Fibroblast of the aortic adventitia (primary cell): ENCODE data around the gene ITGA11. TPM values are rescaled to one million over a fixed set of nuclear protein-coding genes. Genes with fewer than 3 reads are reported as not detected.

Experiments used
- DNase-seq: peaks from one replicate; pipeline ENCODE4 v3.0.0-alpha.2; 2010; ENCODE audit warnings: low read depth
- H3K4me3 ChIP-seq: 2 replicates; pipeline ENCODE4 v1.5.1; 2011; ENCODE audit warnings: low read depth, mild to moderate bottlenecking, control low read depth, low read length, moderate library complexity
- total RNA-seq: library from RNA; depleted of rRNA; stranded (reverse); fragments of >200 nt; gene quantifications from 2 replicates; pipeline ENCODE4 v1.2.3, GENCODE V29; 2012; ENCODE audit warnings: low replicate concordance
- TF ChIP-seq, protein P1 (sequence below): IDR thresholded peaks from 2 replicates; pipeline ENCODE4 v1.5.1; 2011; ENCODE audit warnings: mild to moderate bottlenecking, low read length, control low read depth, inconsistent platforms; ENCODE audit not compliant: insufficient read depth

The ITGA11 gene
- total RNA-seq, 1 donor, result 81.1 TPM

DNA sequence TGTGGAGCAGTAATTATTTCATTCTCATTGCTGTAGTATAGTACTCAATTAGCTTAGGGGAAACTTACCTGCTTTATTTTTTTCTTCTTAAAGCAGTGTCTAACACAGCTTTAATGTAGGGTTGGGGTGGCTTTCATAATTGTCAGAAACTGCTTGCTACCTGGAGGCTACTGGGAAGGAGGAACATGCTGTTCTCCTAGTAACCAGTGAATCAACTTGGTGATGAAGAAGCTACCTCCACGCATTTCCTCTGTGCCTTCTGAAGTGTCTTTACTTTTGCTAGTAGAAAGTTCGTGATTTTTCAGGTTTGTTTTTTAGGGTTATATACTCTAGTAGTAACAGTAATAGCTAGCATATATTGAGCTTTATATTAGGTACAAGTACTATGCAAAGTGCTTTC is 142.9 kb downstream of the ITGA11 start:
- DNase-seq, result no peak
- no peak overlapping the region for H3K4me3 ChIP-seq
- TF ChIP-seq, protein P1, sequence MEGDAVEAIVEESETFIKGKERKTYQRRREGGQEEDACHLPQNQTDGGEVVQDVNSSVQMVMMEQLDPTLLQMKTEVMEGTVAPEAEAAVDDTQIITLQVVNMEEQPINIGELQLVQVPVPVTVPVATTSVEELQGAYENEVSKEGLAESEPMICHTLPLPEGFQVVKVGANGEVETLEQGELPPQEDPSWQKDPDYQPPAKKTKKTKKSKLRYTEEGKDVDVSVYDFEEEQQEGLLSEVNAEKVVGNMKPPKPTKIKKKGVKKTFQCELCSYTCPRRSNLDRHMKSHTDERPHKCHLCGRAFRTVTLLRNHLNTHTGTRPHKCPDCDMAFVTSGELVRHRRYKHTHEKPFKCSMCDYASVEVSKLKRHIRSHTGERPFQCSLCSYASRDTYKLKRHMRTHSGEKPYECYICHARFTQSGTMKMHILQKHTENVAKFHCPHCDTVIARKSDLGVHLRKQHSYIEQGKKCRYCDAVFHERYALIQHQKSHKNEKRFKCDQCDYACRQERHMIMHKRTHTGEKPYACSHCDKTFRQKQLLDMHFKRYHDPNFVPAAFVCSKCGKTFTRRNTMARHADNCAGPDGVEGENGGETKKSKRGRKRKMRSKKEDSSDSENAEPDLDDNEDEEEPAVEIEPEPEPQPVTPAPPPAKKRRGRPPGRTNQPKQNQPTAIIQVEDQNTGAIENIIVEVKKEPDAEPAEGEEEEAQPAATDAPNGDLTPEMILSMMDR, result no peak

DNA sequence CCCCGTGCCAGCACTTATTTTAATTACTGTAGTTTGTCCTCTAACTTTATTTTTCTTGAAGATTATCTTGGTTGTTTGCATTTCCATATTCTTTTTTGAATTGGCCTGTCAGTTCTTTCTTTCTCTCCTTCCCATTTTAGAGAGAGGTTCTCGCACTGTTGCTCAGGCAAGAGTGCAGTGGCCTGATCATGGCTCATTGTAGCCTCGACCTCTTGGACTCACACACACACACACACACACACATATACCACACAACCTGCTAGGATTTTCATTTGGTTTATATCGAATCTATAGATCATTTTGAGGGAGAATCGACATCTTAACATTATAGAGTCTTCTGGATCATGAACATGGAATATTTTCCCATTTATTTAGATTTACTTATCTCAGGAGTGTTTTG is 145.7 kb downstream of the ITGA11 start:
- TF ChIP-seq, protein P1, result no peak
- DNase-seq, result no peak
- no peak overlapping the region for H3K4me3 ChIP-seq

DNA sequence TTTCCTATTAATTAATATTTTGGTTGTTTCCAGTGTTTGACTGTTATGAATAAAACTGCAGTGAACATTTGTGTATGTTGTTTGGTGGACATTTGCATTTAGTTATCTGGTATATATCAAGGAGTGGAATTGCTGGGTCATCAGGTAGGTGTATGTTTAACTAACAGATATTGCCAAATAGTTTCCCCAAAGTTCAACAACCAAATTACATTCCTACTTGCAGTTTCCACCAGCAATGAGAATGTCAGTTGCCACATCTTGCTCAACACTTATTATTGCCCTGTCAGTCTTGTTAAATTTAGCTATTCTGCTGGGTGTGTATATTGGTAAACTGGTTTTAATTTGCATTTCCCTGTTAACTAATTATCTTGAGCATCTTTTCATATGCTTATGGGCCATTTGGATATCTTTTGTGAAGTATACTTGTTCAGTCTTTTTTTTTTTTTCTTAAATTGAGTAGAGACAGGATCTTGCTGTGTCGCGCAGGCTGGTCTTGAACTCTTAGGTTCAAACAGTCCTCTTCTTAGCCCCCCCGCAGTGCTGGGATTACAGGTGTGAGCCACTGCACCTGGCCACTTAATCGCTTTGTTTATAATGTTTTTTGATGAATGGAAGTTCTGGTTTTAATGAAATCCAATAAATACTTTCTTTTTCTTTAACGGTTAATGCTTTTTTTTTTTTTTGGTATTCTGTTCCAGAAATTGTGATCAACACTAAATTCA is 146.5 kb downstream of the ITGA11 start:
- no peak overlapping the region for H3K4me3 ChIP-seq
- DNase-seq, result no peak
- TF ChIP-seq, protein P1, result no peak

DNA sequence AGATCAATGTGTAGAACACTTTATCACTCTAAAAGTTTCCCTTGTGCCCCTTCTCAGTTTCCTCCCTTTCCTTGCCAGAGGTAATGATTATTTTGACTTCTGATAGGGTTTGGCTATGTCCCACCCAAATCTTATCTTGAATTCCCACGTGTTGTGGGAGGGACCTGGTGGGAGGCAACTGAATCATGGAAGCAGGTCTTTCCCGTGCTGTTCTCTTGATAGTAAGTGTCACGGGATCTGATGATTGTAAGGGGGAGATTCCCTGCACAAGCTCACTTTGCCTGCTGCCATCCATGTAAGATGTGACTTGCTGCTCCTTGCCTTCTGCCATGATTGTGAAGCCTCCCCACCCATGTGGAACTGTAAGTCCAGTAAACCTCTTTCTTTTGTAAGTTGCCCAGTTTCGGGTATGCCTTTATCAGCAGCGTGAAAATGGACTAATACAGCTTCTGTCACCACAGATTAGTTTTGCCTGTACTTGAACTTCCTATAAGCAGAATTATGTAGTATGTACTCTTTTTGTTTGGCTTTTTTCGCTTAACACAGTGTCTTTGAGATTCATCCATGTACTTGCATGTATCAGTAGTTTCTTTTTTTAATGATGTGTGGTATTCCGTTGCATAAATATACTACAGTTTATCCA is 147.2 kb downstream of the ITGA11 start:
- TF ChIP-seq, protein P1, result no peak
- no peak for DNase-seq
- no peak overlapping the region for H3K4me3 ChIP-seq

DNA sequence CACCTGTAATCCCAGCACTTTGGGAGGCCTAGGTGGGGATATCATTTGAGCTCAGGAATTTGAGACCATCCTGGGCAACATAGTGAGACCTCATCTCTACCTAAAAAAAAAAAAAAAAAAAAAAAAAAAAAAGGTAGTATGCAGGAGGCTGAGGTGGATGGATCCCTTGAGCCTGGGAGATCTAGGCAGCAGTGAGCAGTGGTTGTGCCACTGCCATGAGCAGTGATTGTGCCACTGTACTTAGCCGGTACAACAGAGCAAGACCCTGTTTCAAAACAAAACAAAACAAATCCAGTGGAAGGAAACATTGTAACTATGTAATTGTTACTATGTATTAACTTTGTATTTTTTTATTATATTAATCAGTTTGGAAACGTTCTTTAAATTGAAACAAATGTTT is 148.6 kb downstream of the ITGA11 start:
- no peak for DNase-seq
- no peak overlapping the region for H3K4me3 ChIP-seq
- TF ChIP-seq, protein P1, result no peak

DNA sequence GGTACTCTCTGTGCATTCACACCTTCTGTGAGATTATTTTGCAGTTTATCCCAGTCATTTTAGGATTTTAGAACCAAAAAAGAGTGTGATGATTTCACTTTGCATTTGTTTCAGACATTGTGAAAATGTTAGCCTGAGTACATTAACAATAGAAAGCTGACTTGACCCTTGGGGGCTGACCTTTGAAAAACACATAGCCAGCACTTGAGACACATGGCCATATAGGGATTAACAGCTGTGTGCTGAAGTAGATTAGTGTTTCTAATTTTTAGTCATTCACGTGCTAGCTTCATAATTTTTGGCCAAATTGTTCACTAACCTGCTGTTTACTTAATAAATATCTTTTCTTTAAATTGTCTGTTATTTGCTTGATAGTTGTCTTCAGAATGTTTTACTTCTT is 151.0 kb downstream of the ITGA11 start:
- H3K4me3 ChIP-seq, result peak overlapping the region; percentile 99
- TF ChIP-seq, protein P1, result no peak
- no peak for DNase-seq
